ENCODE data around the gene ANKS1A.

Gene ANKS1A

GRCh38 chr6:35026434-35027222 is 137.6 kb downstream of the ANKS1A start:
- TF ChIP-seq, protein P1, sequence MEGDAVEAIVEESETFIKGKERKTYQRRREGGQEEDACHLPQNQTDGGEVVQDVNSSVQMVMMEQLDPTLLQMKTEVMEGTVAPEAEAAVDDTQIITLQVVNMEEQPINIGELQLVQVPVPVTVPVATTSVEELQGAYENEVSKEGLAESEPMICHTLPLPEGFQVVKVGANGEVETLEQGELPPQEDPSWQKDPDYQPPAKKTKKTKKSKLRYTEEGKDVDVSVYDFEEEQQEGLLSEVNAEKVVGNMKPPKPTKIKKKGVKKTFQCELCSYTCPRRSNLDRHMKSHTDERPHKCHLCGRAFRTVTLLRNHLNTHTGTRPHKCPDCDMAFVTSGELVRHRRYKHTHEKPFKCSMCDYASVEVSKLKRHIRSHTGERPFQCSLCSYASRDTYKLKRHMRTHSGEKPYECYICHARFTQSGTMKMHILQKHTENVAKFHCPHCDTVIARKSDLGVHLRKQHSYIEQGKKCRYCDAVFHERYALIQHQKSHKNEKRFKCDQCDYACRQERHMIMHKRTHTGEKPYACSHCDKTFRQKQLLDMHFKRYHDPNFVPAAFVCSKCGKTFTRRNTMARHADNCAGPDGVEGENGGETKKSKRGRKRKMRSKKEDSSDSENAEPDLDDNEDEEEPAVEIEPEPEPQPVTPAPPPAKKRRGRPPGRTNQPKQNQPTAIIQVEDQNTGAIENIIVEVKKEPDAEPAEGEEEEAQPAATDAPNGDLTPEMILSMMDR (IDR thresholded peaks at IDR 0.05; ENCODE audit: low read depth, low read length, missing control alignments), result no peak
- in situ Hi-C loops (cut with HindIII; ENCODE audit: low sequenced_read_pairs), result no loop called here
- DNase-seq (ENCODE audit: low read depth), result no peak
- H3K4me3 ChIP-seq (ENCODE audit: low read depth, low read length), result no peak overlapping the region

- H3K4me3 ChIP-seq (ENCODE audit: low read depth, low read length), result no peak overlapping the region
- TF ChIP-seq, protein P1 (IDR thresholded peaks at IDR 0.05; ENCODE audit: low read depth, low read length, missing control alignments), result no peak
- in situ Hi-C loops (cut with HindIII; ENCODE audit: low sequenced_read_pairs), result no loop called here
- no peak for DNase-seq (ENCODE audit: low read depth)
These were observed 138.8 kb downstream of the ANKS1A start for GRCh38 chr6:35027807-35028206.

GRCh38 chr6:35028781-35029769 is 140.0 kb downstream of the ANKS1A start:
- DNase-seq (ENCODE audit: low read depth), result no peak
- in situ Hi-C loops (cut with HindIII; ENCODE audit: low sequenced_read_pairs), result no loop called here

DNA sequence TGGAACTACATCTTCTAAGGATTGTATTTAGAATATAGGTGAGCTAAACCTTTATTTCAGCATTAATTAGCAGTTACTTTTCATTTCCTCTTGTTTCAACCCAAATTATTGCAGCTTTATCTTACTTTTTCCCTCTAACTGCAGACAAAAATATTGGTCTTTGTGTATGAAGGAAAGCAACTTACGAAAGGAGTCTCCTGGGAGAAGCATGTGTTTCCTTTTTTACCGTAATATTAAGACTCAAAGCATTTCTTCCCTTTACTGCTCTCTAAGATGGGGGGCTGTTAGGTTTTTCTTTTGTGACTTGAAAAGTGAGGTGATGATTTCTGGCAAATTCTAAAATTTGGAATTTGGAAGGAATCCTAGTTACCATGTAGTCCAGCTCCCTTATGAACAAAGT is 141.0 kb downstream of the ANKS1A start:
- TF ChIP-seq, protein P1 (IDR thresholded peaks at IDR 0.05; ENCODE audit: low read depth, low read length, missing control alignments), result no peak
- in situ Hi-C loops (cut with HindIII; ENCODE audit: low sequenced_read_pairs), result no loop called here
- no peak for DNase-seq (ENCODE audit: low read depth)
- no peak overlapping the region for H3K4me3 ChIP-seq (ENCODE audit: low read depth, low read length)

More at GRCh38 chr6:35028781-35029769, 140.0 kb downstream of the ANKS1A start:
- H3K4me3 ChIP-seq (ENCODE audit: low read depth, low read length), result no peak overlapping the region
- TF ChIP-seq, protein P1 (IDR thresholded peaks at IDR 0.05; ENCODE audit: low read depth, low read length, missing control alignments), result no peak

- no peak overlapping the region for H3K4me3 ChIP-seq (ENCODE audit: low read depth, low read length)
- TF ChIP-seq, protein P1 (IDR thresholded peaks at IDR 0.05; ENCODE audit: low read depth, low read length, missing control alignments), result no peak
- in situ Hi-C loops (cut with HindIII; ENCODE audit: low sequenced_read_pairs), result no loop called here
- no peak for DNase-seq (ENCODE audit: low read depth)
These were observed 142.8 kb downstream of the ANKS1A start for GRCh38 chr6:35031611-35032529.

All from astrocyte of the cerebellum (primary cell).